Activated CD4-positive, alpha-beta T cell treated with anti-CD3 and anti-CD28 coated beads, Interleukin-2, amount 50 U/mL, for 16 hours (primary cell): Measurements from ENCODE around the gene VSIG10L.

Source experiments
- DNase-seq: peaks from one replicate; pipeline ENCODE4 v3.0.0-alpha.2; 2020

Gene VSIG10L

DNA sequence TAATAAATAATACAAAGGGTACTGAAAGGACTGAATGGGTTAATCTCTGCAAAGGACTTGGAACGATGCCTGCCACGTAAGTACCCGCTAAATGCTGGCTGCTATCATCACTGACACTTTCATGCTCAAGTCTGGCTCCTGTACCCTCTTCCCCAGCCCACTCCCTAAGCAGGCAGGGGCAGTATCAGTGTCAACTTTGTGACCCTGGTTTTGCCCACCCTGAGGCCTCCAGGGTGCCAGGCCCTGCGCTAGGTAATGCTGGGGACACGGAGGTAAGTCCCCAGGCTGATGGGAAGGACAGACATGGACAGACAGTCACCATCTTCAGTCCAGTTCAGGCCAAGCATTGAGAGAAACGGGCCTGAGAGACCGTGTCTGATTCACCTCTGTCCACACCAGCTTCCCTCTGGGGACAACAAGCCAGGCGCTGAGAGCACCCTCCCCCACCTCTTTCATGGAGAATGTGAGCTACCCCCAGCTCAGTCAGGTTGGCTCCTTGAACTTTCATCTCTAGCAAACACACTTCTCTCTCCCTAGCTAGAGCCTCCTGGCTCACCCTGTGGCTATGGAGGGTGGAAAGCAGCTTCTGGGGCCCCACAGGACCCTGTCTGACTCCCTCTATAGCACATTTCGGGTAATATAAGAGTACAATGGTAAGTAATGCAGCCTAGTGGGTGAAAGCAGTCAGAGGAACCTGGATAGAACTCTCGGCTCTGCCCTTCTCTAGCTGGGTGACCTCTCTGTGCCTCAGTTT lies 23.4 kb upstream of the VSIG10L start:
- peak; percentile 30 for DNase-seq

DNA sequence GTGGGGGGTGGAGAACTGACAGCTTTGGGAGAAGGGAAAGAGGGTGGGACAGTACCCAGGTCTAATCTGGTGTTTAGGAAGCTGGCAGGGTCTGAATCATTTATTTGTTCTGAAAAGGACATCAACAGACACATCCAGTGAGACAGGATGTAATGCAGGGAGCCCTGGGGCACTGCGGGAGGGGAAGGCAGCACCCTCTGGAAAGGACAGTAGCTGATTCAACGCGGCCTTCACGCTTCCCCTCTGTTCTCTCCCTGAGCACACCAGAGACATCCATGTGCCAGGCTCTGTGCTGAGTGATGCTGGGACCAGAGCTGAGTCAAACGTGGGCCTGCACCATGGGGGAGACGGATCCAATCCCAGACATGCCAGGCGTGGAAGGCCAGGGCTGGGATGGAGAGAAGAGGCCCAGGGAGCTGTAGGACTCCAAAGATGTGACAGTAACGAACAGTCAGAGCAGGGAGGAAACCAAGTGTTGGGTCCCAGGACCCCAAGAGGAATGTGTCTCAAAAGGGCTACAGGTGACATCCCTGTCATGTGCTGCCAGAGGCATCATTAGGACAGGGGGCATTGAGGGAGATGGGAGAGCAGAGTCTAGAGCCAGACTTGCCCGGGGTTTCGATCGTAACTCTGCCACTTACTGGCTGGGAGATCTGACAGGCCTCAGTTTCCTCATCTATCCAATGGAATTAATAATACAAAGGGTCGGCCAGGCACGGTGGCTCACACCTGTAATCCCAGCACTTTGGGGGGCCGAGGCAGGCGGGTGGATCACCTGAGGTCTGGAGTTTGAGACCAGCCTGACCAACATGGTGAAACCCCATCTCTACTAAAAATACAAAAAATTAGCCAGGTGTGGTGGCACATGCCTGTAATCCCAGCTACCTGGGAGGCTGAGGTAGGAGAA lies 22.5 kb upstream of the VSIG10L start:
- no peak for DNase-seq

DNA sequence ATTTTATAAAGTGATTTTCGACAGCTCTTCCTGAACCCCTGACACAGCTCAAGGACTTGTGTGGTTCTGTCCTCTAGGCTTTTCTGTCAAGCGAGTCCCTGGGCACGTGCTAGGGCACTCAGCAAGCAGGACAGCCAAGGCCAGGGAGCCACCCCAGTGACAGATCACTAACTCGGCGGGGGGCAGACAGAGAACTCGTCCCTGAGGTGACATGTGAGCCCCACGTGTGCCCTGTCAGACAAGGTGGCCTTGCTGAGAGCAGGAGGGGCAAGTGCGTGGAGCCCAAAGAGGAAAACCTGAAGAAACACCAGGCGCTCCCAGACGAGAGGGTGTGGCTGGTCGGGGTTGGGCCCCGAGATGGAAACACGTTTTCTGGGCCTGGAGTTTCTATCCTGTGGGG lies 19.3 kb upstream of the VSIG10L start:
- no peak for DNase-seq

DNA sequence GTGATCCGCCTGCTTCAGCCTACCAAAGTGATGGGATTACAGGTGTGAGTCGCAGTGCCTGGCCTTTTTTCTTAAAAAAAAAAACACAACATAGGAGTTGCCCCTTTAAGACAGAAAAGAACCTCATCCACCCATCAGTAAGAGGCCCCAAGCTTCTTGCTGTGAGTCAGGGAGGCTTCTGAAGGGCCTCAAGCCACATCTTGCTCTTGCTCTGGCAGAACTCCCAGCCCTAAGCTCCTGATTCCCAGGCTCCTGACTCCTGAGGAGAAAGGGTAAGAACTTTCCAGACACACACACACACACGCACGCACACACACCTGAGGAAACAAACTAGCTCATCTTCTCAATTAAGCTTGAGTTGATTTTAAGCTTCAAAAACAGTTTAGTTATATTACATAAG lies 17.4 kb upstream of the VSIG10L start:
- DNase-seq: no peak

DNA sequence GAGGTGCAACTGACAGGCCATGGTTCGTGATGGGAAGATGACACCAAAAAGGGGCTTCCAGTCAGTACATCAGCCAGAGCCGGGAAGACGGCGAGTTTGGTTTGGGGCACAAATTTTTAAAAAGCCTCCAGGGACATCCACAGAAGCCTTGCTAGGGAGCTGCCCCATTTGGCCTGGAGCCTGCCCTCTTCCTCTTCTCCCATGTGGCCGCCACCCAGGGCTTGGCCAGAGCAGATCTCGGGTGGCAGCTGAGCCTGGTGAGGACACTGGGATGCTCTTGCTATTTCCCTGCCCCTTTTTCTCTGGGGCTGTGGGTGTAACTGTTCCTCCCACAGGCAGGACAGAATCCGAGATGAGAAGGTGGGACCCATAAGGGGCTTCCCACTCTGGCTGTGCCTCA lies 16.0 kb upstream of the VSIG10L start:
- no peak for DNase-seq

DNA sequence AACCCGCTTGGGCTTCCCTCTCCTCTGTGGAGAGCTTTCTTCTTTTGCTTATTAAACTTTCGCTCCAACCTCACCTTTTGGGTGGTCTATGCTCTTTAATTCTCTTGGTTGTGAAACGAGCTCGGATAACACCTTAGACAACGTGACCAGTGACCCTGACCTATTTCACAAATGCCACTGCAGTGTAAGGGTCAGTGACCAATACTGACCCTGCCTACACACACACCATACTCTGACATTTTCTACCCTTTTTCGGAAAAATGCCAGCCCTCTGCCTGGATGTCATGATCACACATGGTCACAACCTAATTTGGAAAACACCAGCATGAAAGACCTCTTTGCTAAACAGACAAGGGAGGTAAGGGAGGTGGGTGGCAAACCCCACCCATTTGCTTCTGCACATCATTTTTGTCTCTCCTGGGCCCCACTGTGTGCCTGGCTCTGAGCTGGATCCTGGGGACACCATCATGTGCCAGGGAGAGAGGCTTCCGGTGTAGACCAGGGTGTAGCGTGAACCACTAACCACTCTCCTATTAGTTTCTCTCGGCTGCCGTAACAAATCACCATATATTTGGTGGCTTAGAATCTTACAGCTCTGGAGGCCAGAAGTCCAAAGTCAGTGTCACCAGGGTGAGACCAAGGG lies 14.3 kb upstream of the VSIG10L start:
- no peak for DNase-seq

DNA sequence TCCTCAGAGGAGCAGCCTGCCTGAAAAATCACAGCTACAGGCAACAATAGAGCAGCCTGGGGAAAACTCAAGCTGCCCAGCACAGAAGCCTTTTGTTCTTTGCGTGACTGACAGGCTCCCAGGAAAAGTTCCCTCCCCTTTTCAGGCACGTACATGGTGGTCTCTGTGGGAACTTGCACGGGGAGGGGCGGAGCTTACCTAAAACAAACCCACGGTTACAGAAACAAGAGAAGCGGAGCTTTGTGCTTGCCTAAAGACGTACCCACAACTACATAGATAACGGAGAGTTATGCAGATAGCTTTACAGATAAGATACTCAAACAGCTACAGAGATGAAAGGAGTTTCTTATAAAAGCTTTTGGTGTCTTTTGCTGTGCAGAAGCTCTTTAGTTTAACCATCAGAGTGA lies 12.8 kb upstream of the VSIG10L start:
- DNase-seq: peak; percentile 48

DNA sequence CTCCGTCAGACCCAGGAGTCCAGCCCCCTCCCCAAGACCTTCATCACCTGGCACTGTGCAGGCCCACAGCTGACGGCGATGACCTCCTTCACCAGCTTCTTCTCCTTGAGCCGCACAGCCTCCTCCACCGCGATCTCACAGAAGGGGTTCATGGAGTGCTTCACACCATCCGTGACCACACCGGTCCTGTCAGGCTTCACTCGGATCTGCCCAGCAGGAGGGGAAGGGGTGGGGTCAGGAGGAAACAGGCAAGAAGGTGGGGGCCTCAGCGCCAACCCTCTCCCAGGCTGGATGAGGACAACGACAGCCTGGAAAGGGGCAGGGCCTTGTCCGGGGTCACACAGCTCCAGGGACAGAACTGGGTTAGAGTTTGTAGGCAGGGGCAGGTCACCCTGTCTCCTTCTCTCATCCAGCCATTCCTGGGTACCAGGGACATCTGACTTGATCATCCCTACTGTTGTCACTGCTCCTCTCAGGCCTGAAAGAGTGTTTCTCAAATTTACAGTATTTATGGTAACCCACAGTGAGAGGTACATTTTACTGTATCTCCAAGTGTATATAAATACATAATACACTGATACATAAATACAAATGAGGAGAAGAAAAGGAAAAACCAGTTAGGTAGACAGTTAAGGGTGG lies 12.3 kb upstream of the VSIG10L start:
- DNase-seq: no peak

DNA sequence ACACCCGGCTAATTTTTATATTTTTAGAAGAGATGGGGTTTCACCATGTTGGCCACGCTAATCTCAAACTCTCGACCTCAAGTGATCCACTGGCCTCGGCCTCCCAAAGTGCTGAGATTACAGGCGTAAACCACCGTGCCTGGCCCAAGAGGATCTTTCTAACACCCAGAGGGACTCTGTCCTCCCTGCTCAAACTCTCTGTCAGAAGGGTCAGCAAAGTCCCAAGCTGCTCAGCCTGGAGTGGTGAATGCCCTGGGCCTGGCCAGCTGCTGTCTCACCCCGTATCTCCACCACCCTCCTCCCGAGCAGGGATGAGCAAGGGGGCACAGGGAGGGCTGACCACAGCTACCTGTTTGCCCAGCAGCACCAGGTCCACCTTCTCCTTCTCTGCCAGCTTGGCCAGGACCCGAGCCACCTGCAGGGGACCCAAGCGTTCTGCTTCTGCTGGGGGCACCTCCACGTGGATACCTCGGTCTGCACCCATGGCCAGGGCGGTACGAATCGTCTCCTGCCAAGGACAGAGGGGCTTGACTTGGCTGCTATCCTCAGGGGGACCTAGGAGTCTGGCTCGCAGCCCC lies 10.9 kb upstream of the VSIG10L start:
- DNase-seq: no peak

DNA sequence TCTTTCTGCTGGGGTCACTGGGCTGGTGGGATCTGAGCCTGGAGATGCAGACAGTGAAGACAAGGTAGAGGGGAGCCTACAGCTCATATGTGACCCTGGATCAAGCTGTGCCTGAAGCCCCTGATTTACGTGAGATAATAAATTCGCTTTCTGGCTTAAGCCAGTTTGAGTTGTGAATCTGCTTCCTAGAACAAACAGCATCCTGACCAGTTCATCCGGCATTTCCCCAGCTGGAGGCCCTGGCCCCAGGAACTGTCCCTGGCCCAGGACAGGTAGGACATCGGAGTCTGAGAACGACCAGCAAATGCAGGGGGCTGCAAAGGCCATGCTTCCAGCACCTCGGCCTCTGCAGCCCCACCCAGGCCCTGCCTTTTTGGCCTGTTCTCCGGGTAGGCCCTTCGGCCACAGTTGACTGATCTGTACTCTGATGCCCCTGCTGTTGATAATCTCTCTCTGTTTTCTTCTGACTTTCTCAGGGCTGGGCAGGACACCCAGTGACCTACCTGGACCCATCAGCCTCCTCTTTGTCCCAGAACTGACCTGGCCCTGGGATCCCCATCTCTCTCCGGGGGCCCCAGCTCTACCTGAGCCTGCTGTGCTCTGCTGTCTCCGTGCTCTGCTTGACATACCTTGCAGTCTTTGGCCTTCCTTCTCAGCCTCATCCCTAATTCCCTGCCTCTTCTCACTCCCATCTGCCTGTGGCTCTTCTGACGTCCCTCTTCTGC lies 9.5 kb upstream of the VSIG10L start:
- no peak for DNase-seq

DNA sequence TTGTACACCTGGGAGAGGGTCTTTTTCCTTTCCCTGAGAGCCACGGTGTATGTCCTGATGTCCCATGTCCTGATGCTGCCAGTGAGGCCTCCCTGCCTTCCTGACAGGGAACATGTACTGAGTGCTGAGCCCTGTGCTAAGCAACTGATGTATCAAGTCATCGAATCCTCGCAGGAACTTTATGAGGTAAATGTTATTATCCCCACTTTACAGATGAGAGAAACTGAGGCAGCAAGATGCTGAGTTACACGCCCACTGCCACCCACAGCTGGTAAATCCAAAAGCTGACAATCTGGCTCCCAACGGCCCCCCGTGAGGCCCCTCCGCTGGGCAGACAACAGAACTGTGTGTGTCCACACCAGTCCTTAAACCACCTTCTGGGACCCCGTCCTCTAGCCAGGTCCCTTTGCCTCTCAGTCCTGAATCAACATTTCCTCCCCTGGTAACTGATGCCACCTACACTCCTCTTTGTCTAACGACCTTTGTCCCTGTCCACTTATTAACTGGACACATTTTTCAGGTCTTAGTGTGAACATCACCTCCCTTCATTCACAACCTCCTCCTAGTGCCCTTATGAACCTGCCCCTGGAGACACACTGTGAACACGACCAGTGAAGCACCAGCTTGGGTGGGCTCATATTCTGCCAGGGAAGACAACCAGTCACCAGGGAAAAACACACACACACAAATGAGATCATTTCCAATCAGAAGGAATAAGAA lies 5.4 kb upstream of the VSIG10L start:
- no peak for DNase-seq

DNA sequence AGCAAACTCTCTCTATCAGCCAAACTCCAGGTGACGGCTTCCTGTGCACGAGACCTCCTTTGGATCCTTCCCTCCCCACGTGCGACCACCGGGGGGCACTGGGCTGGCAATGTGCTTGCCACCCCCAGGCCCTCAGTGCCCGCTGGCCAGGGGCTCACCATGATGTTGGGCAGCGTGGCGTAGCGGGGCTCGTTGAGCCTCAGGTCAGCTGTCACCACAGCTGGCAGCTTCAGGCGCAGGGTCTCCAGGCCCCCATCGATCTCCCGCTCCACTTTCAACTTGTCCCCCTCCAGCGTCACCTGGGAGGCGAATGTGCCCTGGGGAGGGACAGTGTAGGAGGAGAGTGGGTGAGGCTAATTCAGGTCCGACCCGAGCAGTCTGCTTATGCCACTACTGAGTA lies 4.8 kb upstream of the VSIG10L start:
- no peak for DNase-seq

DNA sequence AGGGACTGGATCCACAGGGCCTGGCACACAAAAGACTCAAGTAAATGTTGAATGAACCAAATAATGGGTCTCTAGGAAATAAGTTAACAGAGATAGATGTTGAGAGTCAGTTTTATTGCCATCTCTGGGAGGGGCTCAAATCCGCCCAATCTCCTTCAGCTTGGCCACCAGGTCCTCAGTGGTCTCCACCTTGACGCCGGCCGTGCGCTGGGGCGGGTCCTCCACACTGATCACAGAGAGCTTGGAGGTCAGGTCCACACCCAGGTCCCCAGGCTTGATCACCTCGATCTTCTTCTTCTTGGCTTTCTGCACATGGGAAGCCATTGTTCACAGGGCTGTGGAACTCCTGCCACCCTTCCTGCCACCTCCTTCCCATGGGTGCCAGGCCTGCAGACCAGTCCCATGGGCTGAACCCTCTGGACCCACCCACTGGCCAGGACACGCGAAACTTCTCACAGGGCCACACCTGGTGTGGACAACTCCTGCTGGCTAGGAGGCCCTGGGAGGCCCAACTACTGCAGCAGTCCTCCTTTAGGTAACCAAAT lies 3.2 kb upstream of the VSIG10L start:
- no peak for DNase-seq

DNA sequence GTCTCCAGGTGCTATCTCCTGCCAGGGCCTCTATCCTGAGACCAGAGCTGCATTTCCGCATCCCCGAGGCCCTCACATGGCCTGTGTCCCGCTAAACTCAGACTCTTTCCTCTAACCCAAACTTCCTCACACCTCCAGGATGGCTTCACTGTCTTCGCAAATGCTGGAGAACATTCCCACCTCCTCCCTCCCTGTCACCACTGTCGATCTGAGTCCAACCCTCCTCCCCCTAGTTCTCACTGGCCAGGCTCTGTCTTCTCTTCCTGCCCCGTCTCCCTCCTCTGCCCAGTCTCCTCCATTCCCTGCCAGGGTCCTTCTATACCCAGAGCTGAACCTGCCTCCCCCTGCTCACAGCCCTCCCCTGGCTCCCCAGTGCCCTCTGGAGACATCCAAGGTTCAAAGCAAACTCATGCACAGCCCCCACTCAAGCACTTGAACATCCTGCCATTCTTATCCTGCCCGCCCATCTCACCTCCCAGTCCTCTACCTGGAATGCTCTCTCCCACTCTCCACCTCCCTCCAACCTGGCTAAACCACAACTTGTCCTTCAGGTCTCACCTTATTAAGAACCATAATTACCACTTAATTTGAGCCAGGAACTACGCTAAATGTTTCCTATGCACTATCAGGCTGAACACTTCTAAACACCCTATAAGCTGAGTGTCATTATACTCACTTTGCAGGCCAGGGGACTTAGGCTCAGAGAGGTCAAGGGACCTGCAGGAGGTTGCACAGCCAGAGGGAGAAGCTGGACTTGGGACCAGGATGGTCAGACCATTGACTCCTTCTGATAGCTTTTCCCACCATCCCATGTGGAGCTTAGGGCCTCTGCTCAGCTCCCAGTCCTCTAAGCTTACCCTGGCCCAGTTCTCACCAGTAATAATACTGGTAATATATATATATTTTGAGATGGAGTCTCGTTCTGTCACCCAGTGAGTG lies 961 bp upstream of the VSIG10L start:
- no peak for DNase-seq

DNA sequence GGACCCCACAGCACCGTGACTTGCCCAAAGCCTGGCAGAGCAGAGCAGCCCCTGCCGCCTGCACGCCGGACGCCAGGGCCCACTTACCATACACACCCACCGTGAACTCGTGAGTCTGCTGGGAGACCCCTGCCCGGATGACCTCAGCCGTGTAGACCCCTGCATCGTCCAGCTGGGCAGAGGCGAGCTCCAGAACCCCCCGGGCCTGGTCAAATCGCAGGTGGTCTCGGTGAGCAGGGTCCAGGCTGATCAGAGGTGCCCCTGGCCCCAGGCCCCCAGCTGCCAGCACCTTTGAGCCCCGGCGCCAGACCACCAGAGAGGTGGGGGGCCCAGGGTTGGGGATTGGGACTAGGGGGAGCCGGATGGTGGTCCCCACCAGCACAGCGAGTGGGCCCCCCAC lies 873 bp downstream of the VSIG10L start:
- no peak for DNase-seq

DNA sequence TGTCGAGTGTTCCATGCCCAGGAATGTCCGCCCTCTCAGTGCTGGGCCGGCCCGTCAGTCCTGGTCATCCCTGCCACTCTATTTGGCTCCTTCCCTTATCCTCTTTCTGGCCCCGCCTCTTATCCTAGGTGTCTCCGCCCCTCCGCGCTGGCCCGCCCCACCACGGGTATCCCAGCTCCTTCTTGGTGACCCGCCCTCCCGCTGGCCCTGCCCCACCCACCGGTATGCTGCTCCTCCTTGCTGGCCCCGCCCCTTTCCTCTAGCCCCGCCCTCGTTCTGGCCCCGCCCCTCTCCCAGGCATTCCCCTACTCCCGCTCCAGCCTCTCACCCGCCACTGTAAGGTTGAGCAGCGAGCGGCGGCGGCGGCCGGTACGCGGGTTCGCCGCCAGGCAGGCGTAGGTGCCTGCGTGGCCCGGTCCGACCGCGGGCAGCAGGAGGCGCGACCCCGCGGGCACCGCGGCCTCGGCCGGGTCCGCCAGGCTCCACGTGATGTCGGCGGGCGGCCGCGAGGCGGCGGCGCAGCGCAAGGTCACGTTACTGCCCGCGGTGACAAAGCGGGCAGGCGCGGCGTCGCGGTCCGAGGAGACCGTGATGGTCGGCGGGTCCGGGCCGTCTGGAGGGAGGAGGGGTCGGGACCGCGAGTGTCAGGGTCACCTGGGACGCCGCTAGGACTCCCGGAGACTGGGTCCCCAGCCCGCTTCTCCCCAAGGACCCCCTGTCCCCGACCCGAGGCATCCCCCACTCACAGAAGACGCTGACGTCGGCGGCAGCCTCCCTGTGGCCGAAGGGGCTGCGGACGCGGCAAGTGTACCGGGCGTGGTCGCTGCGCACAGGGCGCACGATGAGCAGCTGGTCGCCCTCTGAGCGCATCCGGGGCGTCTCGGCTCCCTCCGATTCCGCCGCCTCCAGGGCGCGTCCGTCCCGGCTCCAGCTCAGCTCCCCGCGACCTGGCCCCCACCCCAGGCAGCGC lies 2.0 kb downstream of the VSIG10L start:
- DNase-seq: peak; percentile 96

DNA sequence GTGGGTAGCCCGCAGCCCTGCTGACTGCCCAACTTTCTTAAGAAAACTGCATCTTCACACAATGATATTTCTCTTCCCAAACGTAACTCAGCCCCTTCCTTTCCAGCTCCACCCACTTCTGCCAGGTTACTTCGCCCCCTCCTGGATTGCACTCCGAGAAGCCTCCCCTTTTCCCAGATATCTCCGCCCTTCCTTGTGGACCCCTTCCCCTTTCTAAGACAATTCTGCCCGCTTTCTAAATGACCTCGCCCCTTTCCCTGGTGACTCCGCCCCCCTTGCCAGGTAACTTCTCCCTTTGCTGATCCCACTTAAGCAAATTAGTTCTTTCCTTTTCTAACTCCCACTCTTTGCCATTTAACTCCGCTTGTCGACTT lies 2.6 kb downstream of the VSIG10L start:
- DNase-seq: no peak

DNA sequence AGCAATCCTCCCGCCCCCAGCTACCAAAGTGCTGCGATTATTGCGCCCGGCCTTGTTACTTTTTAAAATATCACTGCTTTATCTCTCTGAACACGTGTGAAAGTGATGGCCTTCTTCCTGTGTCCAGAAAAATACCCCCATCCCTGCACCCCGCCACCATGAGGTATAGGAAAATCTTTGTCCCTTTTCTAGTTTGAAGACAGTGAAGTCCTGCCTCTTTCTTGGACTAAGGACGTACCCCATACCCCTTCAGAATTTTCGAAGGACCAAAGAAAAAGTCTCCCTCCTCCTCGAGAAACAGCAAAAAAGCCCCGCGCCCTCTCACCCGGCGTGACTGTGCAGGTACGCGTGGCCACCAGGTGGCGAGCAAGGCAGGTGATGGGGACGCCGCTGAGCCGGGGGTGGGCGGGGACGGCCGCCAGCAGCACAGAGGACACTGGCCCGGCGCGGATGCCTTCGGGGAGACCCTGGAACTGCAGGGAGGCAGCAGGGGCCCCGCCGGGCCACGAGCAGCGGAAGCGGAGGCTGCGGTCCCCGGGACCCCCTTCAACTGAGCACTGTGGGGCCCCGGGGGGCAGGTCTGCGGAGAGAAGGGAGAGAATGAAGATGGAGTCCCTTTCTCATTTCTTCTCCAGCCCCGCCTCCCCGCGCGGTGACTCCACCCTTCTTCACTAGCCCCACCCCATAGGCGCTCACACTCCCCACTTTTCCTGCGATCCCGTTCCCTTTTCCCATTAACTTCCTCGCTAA lies 3.2 kb downstream of the VSIG10L start:
- DNase-seq: peak; percentile 85
